K562 (cell line): Measurements from ENCODE around the gene NLRX1. TPM values are rescaled to one million over a fixed set of nuclear protein-coding genes. Genes with fewer than 3 reads are reported as not detected.
A peak's percentile ranks its signal among the peaks of the same experiment; 100 is the strongest.

ENCODE experiments used
- ATAC-seq: fragments of 200-7000 bp; cut with Tn5 transposase; 3 replicates; pipeline ENCODE4 v1.9.1; 2020; ENCODE audit warnings: moderate library complexity
- BruUV-seq: library from RNA; stranded (reverse); fragments of 400-500 nt; replicated peaks from 2 replicates; lab custom pipeline; 2021; lab: Mats Ljungman, UMichigan
- CTCF ChIA-PET: fragments of 300-600 bp; formaldehyde crosslinking; extraction: SDS; loops from one replicate; lab custom pipeline; 2021; ENCODE audit warnings: low intra/inter-chr PET ratio; lab: Yijun Ruan, JAX
- POLR2A ChIA-PET: fragments of 300-600, 350-650 bp; sonication (Branson Sonifier 250); formaldehyde crosslinking; extraction: SDS; loops from one replicate; lab custom pipeline; 2021; ENCODE audit warnings: antibody characterized with exemption, inconsistent platforms; lab: Yijun Ruan, JAX
- DNase-seq, 4 experiments: peaks; one replicate each; pipeline versions ENCODE4 v3.0.0 to v3.0.0-alpha.2; 2011 to 2018; ENCODE audit warnings: low spot score in 3 of 4, mixed read lengths in 3 of 4; ENCODE audit errors: extremely low read depth in 1 of 4
- FAIRE-seq: peaks from 2 replicates; lab custom pipeline; 2011; peaks lifted over from hg19 to GRCh38; lab: Jason Lieb, UNC
- H2AFZ ChIP-seq: 2 replicates; pipeline ENCODE4 v1.6.0; 2011; ENCODE audit warnings: low read depth, low read length, control low read depth, inconsistent platforms
- H3K27ac ChIP-seq: fragments of 200-600 bp; 3 replicates; pipeline ENCODE4 v1.8.0; 2011; ENCODE audit warnings: low read depth, mild to moderate bottlenecking, control low read depth, inconsistent platforms, low read length, moderate library complexity, mixed read lengths; ENCODE audit errors: extremely low read depth
- H3K27me3 ChIP-seq, 2 experiments: fragments of 300-600 bp in 1 of 2; 2 replicates in 1 of 2; 3 replicates in 1 of 2; pipeline versions ENCODE4 v1.6.0 to v1.8.0; 2011; ENCODE audit warnings: inconsistent platforms in 2 of 2, low read length in 2 of 2, mild to moderate bottlenecking in 1 of 2, mixed read lengths in 1 of 2, moderate library complexity in 1 of 2; ENCODE audit not compliant: control insufficient read depth in 2 of 2, insufficient read depth in 2 of 2
- H3K36me3 ChIP-seq: fragments of 300-600 bp; 3 replicates; pipeline ENCODE4 v1.8.0; 2011; ENCODE audit warnings: mild to moderate bottlenecking, low read length, inconsistent platforms; ENCODE audit not compliant: control insufficient read depth, insufficient read depth
- H3K4me1 ChIP-seq, 2 experiments: fragments of 200-600 bp in 1 of 2; replicated peaks in 1 of 2; 2 replicates in 1 of 2; 3 replicates in 1 of 2; pipeline versions ENCODE4 v1.5.1 to v1.8.0; 2011; ENCODE audit warnings: inconsistent platforms in 2 of 2, low read length in 2 of 2, mild to moderate bottlenecking in 1 of 2, mixed read lengths in 1 of 2, moderate library complexity in 1 of 2; ENCODE audit not compliant: control insufficient read depth in 2 of 2, insufficient read depth in 2 of 2
- H3K4me2 ChIP-seq: 2 replicates; pipeline ENCODE4 v1.6.1; 2011; ENCODE audit warnings: low read length, control low read depth, inconsistent platforms, mixed read lengths; ENCODE audit not compliant: insufficient read depth
- H3K4me3 ChIP-seq: fragments of 200-600 bp; sonication (generic), shearing (Covaris generic); 2 replicates; pipeline ENCODE4 v1.5.1; 2016; ENCODE audit warnings: control low read depth, inconsistent platforms
- H3K79me2 ChIP-seq: fragments of 200-600 bp; 3 replicates; pipeline ENCODE4 v1.8.0; 2011; ENCODE audit warnings: low read length, inconsistent platforms; ENCODE audit not compliant: control insufficient read depth, insufficient read depth
- H3K9ac ChIP-seq, 2 experiments: 2 replicates each; pipeline versions ENCODE4 v1.6.0 to v1.6.1; 2011; ENCODE audit warnings: low read depth in 2 of 2, low read length in 2 of 2, control low read depth in 1 of 2, inconsistent platforms in 1 of 2, mild to moderate bottlenecking in 1 of 2, mixed read lengths in 1 of 2; ENCODE audit not compliant: insufficient read depth in 1 of 2
- H3K9me1 ChIP-seq: one replicate; pipeline ENCODE4 v1.6.0; 2011; ENCODE audit warnings: inconsistent platforms, mild to moderate bottlenecking, low read length, moderate library complexity; ENCODE audit not compliant: control insufficient read depth, insufficient read depth
- H3K9me3 ChIP-seq: replicated peaks from 2 replicates; pipeline ENCODE4 v1.5.1; 2011; ENCODE audit warnings: low read depth, low read length, inconsistent platforms; ENCODE audit not compliant: control insufficient read depth, insufficient read depth
- H4K20me1 ChIP-seq: replicated peaks from 2 replicates; pipeline ENCODE4 v1.6.1; 2011; ENCODE audit warnings: low read length, inconsistent platforms, mixed read lengths; ENCODE audit not compliant: control insufficient read depth, insufficient read depth
- CTCF ChIP-seq, 3 experiments: IDR thresholded peaks in 2 of 3; conservative IDR thresholded peaks in 1 of 3; 2 replicates each; pipeline ENCODE4 v1.5.1; 2011 to 2012; ENCODE audit warnings: low read length in 3 of 3, mild to moderate bottlenecking in 3 of 3, control low read depth in 2 of 3, improper control_type of control experiment in 1 of 3, inconsistent platforms in 1 of 3, low read depth in 1 of 3, mixed read lengths in 1 of 3, moderate library complexity in 1 of 3; ENCODE audit not compliant: insufficient read depth in 2 of 3
- FOXA3 ChIP-seq, 2 experiments: fragments of 450-650 bp in 1 of 2; sonication (generic) in 1 of 2; formaldehyde crosslinking; IDR thresholded peaks in 1 of 2; conservative IDR thresholded peaks in 1 of 2; 2 replicates each; pipeline versions ENCODE4 v1.4.0 to v1.8.0; 2020 to 2022; ENCODE audit warnings: mild to moderate bottlenecking in 2 of 2, missing genetic modification reagents in 1 of 2
- PHB2 ChIP-seq: fragments of 450-650 bp; IDR thresholded peaks from 2 replicates; pipeline ENCODE4 v1.6.1; 2017; ENCODE audit warnings: low read depth
- POLR2A ChIP-seq: fragments of 450-650 bp; conservative IDR thresholded peaks from 2 replicates; pipeline ENCODE4 v1.6.1; 2016
- POLR2B ChIP-seq: fragments of 450-650 bp; IDR thresholded peaks from 2 replicates; pipeline ENCODE4 v1.6.1; 2018; ENCODE audit warnings: low read depth; ENCODE audit not compliant: partially characterized antibody
- RCOR1 ChIP-seq, 2 experiments: IDR thresholded peaks; 2 replicates each; pipeline ENCODE4 v1.6.1; 2012; ENCODE audit warnings: low read depth in 2 of 2, low read length in 2 of 2, borderline replicate concordance in 1 of 2, improper control_type of control experiment in 1 of 2
- TAF15 ChIP-seq: fragments of 200-400 bp; formaldehyde crosslinking; IDR thresholded peaks from 2 replicates; pipeline ENCODE4 v1.6.1; 2017; ENCODE audit warnings: mild to moderate bottlenecking, low read depth, low read length, moderate library complexity
- ZNF740 ChIP-seq, 3 experiments: fragments of 200-800 bp in 1 of 3; sonication (Bioruptor generic) in 1 of 3; sonication (generic) in 1 of 3; formaldehyde crosslinking in 1 of 3; IDR thresholded peaks; 2 replicates each; pipeline versions ENCODE4 v1.6.1 to v1.8.0; 2016 to 2022; ENCODE audit warnings: mild to moderate bottlenecking in 2 of 3, missing compliant biosample characterization in 2 of 3, missing genetic modification characterization in 2 of 3, missing genetic modification reagents in 1 of 3
- WGBS: fragments of 100-300 bp; shearing (Covaris generic); methylation state at CpG from one replicate; pipeline ENCODE4 v1.1.6; 2016; ENCODE audit warnings: low coverage, mixed read lengths; ENCODE audit not compliant: insufficient coverage; ENCODE audit errors: missing lambda C conversion rate; 5-methylcytosine and 5-hydroxymethylcytosine counted together
- in situ Hi-C: fragments of 300-500 bp; cut with MboI; formaldehyde crosslinking; loops from 4 replicates; pipeline ENCODE4 v1.15.0; 2018; ENCODE audit warnings: inconsistent platforms, mixed read lengths
- intact Hi-C: fragments of 100-400 bp; cut with micrococcal nuclease; formaldehyde crosslinking; loops from 2 replicates; pipeline ENCODE4 v1.14.2; 2022
- polyA plus RNA-seq, 8 experiments: library from polyadenylated mRNA; depleted of rRNA in 4 of 8; stranded (reverse) in 5 of 8; unstranded in 3 of 8; fragments of >200 nt; fragmentation: Nextera tagmentation in 2 of 8; fragmentation: Illumina TruSeq in 1 of 8; extraction: Ambion mirVana in 2 of 8; extraction: Trizol in 1 of 8; gene quantifications; 2 replicates each; pipeline versions ENCODE4 v1.2.1 to v1.2.3, GENCODE V29; 2011 to 2014; ENCODE audit warnings: inconsistent platforms in 1 of 8, missing spikeins in 1 of 8
- total RNA-seq, 7 experiments: library from RNA; depleted of rRNA in 6 of 7; stranded (reverse); fragments of >200 nt in 6 of 7; fragmentation: Illumina TruSeq in 2 of 7; extraction: Trizol in 2 of 7; gene quantifications; 2 replicates each; pipeline versions ENCODE4 v1.2.1 to v1.2.3, GENCODE V29; 2011 to 2021; ENCODE audit warnings: low replicate concordance in 1 of 7
- TF ChIP-seq, protein P1 (sequence below), 3 experiments: fragments of 200-800 bp in 1 of 3; fragments of 250-450 bp in 1 of 3; fragments of 450-650 bp in 1 of 3; sonication (Bioruptor Pico) in 1 of 3; sonication (Bioruptor generic) in 1 of 3; formaldehyde crosslinking in 1 of 3; IDR thresholded peaks; 2 replicates each; pipeline versions ENCODE4 v1.6.1 to v1.8.0; 2016 to 2022; ENCODE audit warnings: mild to moderate bottlenecking in 2 of 3, missing genetic modification characterization in 2 of 3, missing compliant biosample characterization in 1 of 3, moderate library complexity in 1 of 3
- TF ChIP-seq, protein P2 (sequence below): sonication (generic); formaldehyde crosslinking; IDR thresholded peaks from 2 replicates; pipeline ENCODE4 v1.9.0; 2022; ENCODE audit warnings: mild to moderate bottlenecking, missing genetic modification reagents

Gene NLRX1
- total and polyA plus RNA-seq, 9 of the 15 experiments (the other 6 are each of a cell fraction or from before 2014, with no cell fraction given), result 0.04 to 2.3 (median 0.69) TPM

- peak overlapping the region; percentile 88 for H3K27ac ChIP-seq
- H3K9me1 ChIP-seq, result no peaks in the 10 kb centered on the region
- H2AFZ ChIP-seq, result peak overlapping the region; percentile 92
- CTCF ChIA-PET, result interaction anchor here (0.7 kb wide), 1 partner anchor 85 kb away, joined by 3 read pairs; no protein-coding TSS in a partner anchor
- peaks cover 51% of the 10 kb centered on the region for H3K79me2 ChIP-seq
- peak overlapping the region; percentile 74 to 96 for H3K9ac ChIP-seq
- no peaks in the 10 kb centered on the region for H3K36me3 ChIP-seq
- H3K4me1 ChIP-seq, result peaks cover 13% of the 10 kb centered on the region in 2 experiments; a peak in 4 of 5 replicates
- H3K4me3 ChIP-seq, result peak overlapping the region; percentile 96
- POLR2A ChIA-PET, result interaction anchor here (0.5 to 1.4 kb wide), 12 partner anchors 15 to 1034 kb away, joined by 3 to 7 read pairs (median 3); a partner anchor contains a TSS
- H3K4me2 ChIP-seq, result peak overlapping the region; percentile 84
- ATAC-seq (peak; percentile 67), DNase-seq (peak; percentile 69 to 84 (median 78)), FAIRE-seq (no peak)
- H3K9me3 ChIP-seq, result no peaks in the 10 kb centered on the region
- H3K27me3 ChIP-seq, result no peaks in the 10 kb centered on the region
- BruUV-seq, result TSS peak; percentile 77
- in situ Hi-C loops (no loop called here), intact Hi-C loops (loop anchor here (1.0 to 2.0 kb wide), 2 partner anchors 78 to 112 kb away; no protein-coding TSS in a partner anchor)
- 1% methylated on average over 17 of the region's 41 CpGs for WGBS
- H4K20me1 ChIP-seq, result 0 out of 2 replicates have a peak, but pooled peaks cover 7% of the 10 kb centered on the region
- TF ChIP-seq RCOR1 (IDR thresholded peaks at IDR 0.05; ENCODE audit: borderline replicate concordance in 1 of 2, low read depth in 2 of 2, low read length in 2 of 2) (peak in 1 of 2 experiments; percentile 39; a peak in 2 of 4 replicates), POLR2A (0 out of 2 replicates have a peak, but pooled peaks have one; percentile 10), PHB2 (0 out of 2 replicates have a peak, but pooled peaks have one; percentile 18), FOXA3 (CRISPR knock-in tag; conservative IDR thresholded peaks at IDR 0.05 in 1 of 2, IDR thresholded peaks at IDR 0.05 in 1 of 2) (0 out of 4 replicates have a peak, but pooled peaks of 1 of the 2 experiments have one; percentile 39), POLR2B (peak; percentile 33), CTCF (IDR thresholded peaks at IDR 0.05 in 2 of 3, conservative IDR thresholded peaks at IDR 0.05 in 1 of 3; ENCODE audit: insufficient read depth in 2 of 3, low read depth in 1 of 3, low read length in 3 of 3) (no peak), ZNF740 (CRISPR knock-in tag; IDR thresholded peaks at IDR 0.05) (peak; percentile 27; the same call in 1 of the 2 replicates), ZNF740 (tag; IDR thresholded peaks at IDR 0.05) (no peak), TAF15 (no peak)
- TF ChIP-seq, protein P1, sequence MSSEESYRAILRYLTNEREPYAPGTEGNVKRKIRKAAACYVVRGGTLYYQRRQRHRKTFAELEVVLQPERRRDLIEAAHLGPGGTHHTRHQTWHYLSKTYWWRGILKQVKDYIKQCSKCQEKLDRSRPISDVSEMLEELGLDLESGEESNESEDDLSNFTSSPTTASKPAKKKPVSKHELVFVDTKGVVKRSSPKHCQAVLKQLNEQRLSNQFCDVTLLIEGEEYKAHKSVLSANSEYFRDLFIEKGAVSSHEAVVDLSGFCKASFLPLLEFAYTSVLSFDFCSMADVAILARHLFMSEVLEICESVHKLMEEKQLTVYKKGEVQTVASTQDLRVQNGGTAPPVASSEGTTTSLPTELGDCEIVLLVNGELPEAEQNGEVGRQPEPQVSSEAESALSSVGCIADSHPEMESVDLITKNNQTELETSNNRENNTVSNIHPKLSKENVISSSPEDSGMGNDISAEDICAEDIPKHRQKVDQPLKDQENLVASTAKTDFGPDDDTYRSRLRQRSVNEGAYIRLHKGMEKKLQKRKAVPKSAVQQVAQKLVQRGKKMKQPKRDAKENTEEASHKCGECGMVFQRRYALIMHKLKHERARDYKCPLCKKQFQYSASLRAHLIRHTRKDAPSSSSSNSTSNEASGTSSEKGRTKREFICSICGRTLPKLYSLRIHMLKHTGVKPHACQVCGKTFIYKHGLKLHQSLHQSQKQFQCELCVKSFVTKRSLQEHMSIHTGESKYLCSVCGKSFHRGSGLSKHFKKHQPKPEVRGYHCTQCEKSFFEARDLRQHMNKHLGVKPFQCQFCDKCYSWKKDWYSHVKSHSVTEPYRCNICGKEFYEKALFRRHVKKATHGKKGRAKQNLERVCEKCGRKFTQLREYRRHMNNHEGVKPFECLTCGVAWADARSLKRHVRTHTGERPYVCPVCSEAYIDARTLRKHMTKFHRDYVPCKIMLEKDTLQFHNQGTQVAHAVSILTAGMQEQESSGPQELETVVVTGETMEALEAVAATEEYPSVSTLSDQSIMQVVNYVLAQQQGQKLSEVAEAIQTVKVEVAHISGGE (CRISPR knock-in tag; IDR thresholded peaks at IDR 0.05), result peak in 1 of 3 experiments; percentile 25; a peak in 1 of 6 replicates
- TF ChIP-seq, protein P2, sequence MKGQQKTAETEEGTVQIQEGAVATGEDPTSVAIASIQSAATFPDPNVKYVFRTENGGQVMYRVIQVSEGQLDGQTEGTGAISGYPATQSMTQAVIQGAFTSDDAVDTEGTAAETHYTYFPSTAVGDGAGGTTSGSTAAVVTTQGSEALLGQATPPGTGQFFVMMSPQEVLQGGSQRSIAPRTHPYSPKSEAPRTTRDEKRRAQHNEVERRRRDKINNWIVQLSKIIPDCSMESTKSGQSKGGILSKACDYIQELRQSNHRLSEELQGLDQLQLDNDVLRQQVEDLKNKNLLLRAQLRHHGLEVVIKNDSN, result 0 out of 2 replicates have a peak, but pooled peaks have one; percentile 17
Measured at GRCh38 chr11:119206511-119207414, 38.2 kb downstream of the NLRX1 start.
